WI38 (cell line): ENCODE measurements around the gene C14orf93.

Experiments used
- H3K4me3 ChIP-seq: 2 replicates; pipeline ENCODE4 v1.5.1; 2011; ENCODE audit warnings: low read depth, mild to moderate bottlenecking, control low read depth, low read length
- TF ChIP-seq, protein P1 (sequence below): IDR thresholded peaks from 2 replicates; pipeline ENCODE4 v1.5.1; 2012; ENCODE audit warnings: low read depth, mild to moderate bottlenecking, control low read depth, low read length

The C14orf93 gene

GRCh38 chr14:22986508-22987054 is 23.4 kb downstream of the C14orf93 start:
- no peak overlapping the region for H3K4me3 ChIP-seq
- TF ChIP-seq, protein P1, sequence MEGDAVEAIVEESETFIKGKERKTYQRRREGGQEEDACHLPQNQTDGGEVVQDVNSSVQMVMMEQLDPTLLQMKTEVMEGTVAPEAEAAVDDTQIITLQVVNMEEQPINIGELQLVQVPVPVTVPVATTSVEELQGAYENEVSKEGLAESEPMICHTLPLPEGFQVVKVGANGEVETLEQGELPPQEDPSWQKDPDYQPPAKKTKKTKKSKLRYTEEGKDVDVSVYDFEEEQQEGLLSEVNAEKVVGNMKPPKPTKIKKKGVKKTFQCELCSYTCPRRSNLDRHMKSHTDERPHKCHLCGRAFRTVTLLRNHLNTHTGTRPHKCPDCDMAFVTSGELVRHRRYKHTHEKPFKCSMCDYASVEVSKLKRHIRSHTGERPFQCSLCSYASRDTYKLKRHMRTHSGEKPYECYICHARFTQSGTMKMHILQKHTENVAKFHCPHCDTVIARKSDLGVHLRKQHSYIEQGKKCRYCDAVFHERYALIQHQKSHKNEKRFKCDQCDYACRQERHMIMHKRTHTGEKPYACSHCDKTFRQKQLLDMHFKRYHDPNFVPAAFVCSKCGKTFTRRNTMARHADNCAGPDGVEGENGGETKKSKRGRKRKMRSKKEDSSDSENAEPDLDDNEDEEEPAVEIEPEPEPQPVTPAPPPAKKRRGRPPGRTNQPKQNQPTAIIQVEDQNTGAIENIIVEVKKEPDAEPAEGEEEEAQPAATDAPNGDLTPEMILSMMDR, result peak; percentile 85

GRCh38 chr14:22985894-22986507 is 23.9 kb downstream of the C14orf93 start:
- no peak overlapping the region for H3K4me3 ChIP-seq
- TF ChIP-seq, protein P1, result no peak

DNA sequence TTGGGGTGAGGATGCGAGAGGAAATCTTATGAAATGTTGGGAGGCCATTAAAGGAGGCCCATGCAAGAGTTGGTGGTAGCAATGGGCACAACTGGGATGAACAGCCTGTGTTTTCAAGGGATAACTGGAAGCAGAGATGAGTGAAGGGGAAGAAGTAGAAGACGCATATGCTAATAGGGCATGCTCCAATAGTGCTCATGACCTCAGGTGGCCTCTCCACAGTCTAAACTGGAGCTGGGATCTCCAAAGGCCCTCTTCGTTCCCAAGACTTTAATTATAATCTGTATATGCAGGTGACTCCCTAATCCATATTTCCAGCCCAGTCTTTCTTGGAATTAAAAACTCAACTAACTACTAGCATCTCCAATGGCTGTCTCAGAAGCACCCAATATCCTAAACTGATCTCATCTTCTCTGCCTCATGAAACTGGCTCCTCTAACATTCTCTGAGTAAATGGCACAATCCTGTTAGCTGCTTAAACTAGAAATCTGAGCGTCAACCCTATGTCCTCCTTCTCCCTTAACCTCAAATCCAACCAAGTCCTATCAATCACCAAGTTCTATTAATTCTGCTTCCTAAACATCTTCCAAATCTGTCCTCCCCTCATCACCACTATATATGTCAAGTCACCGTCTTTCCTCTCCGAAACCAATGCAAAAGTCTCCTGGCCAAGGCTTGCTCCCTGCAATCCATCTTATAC is 24.8 kb downstream of the C14orf93 start:
- no peak overlapping the region for H3K4me3 ChIP-seq
- TF ChIP-seq, protein P1, result no peak

GRCh38 chr14:22982477-22983245 is 27.3 kb downstream of the C14orf93 start, which contains the start of gene AJUBA:
Gene AJUBA (minus strand): TSS chr14:22982551. CDS start chr14:22982266, 285 bp downstream.
- peak within 1 kb of the TSS; percentile 91 for H3K4me3 ChIP-seq
- TF ChIP-seq, protein P1, result no peak

GRCh38 chr14:22981876-22982476 is 28.0 kb downstream of the C14orf93 start:
- peak overlapping the region; percentile 91 for H3K4me3 ChIP-seq

GRCh38 chr14:22981090-22981875 is 28.7 kb downstream of the C14orf93 start:
- peak overlapping the region; percentile 91 for H3K4me3 ChIP-seq
- TF ChIP-seq, protein P1, result no peak

More at GRCh38 chr14:22981876-22982476, 28.0 kb downstream of the C14orf93 start:
- TF ChIP-seq, protein P1, result no peak
